ENCODE results near the gene GKN1. TPM values are rescaled to one million over a fixed set of nuclear protein-coding genes. Genes with fewer than 3 reads are reported as not detected.

The GKN1 gene
- total and polyA plus RNA-seq, 8 donors, result 0.75 to 8.0 TPM; not detected in 6

- H3K27ac ChIP-seq, result no peak overlapping the region
Observed at GRCh38 chr2:68974946-68975665, 670 bp downstream of the GKN1 start.

GRCh38 chr2:68975844-68976243 is 1.4 kb downstream of the GKN1 start:
- WGBS, 2 donors, result 91 to 97% methylated on average over 2 of the region's 2 CpGs

More at GRCh38 chr2:68974946-68975665, 670 bp downstream of the GKN1 start:
- DNase-seq (no peak), ATAC-seq (no peak), FAIRE-seq (no peak)
- no peaks in the 10 kb centered on the region for H3K4me1 ChIP-seq
- TF ChIP-seq CTCF (IDR thresholded peaks at IDR 0.05), result no peak
- 70 to 79% methylated on average over 9 of the region's 9 CpGs for WGBS, 2 donors
- peaks cover 0 to 4% (median 0%) of the 10 kb centered on the region in 4 donors for H3K27me3 ChIP-seq
- intact Hi-C loops (cut with DNase I), result no loop called here
- H3K4me3 ChIP-seq, result no peak overlapping the region
- no peaks in the 10 kb centered on the region for H3K36me3 ChIP-seq
- H3K9me3 ChIP-seq, result no peaks in the 10 kb centered on the region

GRCh38 chr2:68977453-68977852 is 3.0 kb downstream of the GKN1 start:
- Histone ChIP-seq H3K27ac (no peak overlapping the region), H3K4me1 (no peaks in the 10 kb centered on the region), H3K36me3 (no peaks in the 10 kb centered on the region), H3K9me3 (no peaks in the 10 kb centered on the region), H3K27me3 (peaks cover 0 to 4% (median 0%) of the 10 kb centered on the region in 4 donors), H3K4me3 (no peak overlapping the region)
- intact Hi-C loops (cut with DNase I), result no loop called here
- no peak for DNase-seq
- WGBS, 2 donors, result 65 to 67% methylated on average over 4 of the region's 4 CpGs
- FAIRE-seq, result no peak
- no peak for TF ChIP-seq CTCF (IDR thresholded peaks at IDR 0.05)
- ATAC-seq, result no peak

More at GRCh38 chr2:68975844-68976243, 1.4 kb downstream of the GKN1 start:
- DNase-seq, result no peak
- Histone ChIP-seq H3K4me3 (no peak overlapping the region), H3K36me3 (no peaks in the 10 kb centered on the region), H3K4me1 (no peaks in the 10 kb centered on the region), H3K27ac (no peak overlapping the region), H3K27me3 (peaks cover 0 to 4% (median 0%) of the 10 kb centered on the region in 4 donors), H3K9me3 (no peaks in the 10 kb centered on the region)
- ATAC-seq, result no peak
- FAIRE-seq, result no peak
- TF ChIP-seq CTCF (IDR thresholded peaks at IDR 0.05), result no peak
- intact Hi-C loops (cut with DNase I), result no loop called here

GRCh38 chr2:68978098-68978497 is 3.7 kb downstream of the GKN1 start:
- ATAC-seq (no peak), DNase-seq (no peak), FAIRE-seq (no peak)
- Histone ChIP-seq H3K27ac (no peak overlapping the region), H3K36me3 (no peaks in the 10 kb centered on the region), H3K4me1 (no peaks in the 10 kb centered on the region), H3K4me3 (no peak overlapping the region), H3K9me3 (no peaks in the 10 kb centered on the region), H3K27me3 (peaks cover 0 to 4% (median 0%) of the 10 kb centered on the region in 4 donors)
- 47 to 50% methylated on average over 3 of the region's 3 CpGs for WGBS, 2 donors
- intact Hi-C loops (cut with DNase I), result no loop called here
- no peak for TF ChIP-seq CTCF (IDR thresholded peaks at IDR 0.05)

- WGBS, 2 donors, result 22 to 36% methylated on average over 1 of the region's 1 CpG
- no peak for DNase-seq
- no peak overlapping the region for H3K4me3 ChIP-seq
- FAIRE-seq, result no peak
- H3K9me3 ChIP-seq, result no peaks in the 10 kb centered on the region
- no peak for ATAC-seq
- H3K36me3 ChIP-seq, result no peaks in the 10 kb centered on the region
- intact Hi-C loops (cut with DNase I), result no loop called here
- peaks cover 0 to 4% (median 0%) of the 10 kb centered on the region in 4 donors for H3K27me3 ChIP-seq
- TF ChIP-seq CTCF (IDR thresholded peaks at IDR 0.05), result no peak
- no peaks in the 10 kb centered on the region for H3K4me1 ChIP-seq
- no peak overlapping the region for H3K27ac ChIP-seq
Observed at GRCh38 chr2:68980956-68981355, 6.5 kb downstream of the GKN1 start.

Data from pancreas (tissue), 10 donors.